ENCODE measurements around the gene SH3BP1. TPM values are rescaled to one million over a fixed set of nuclear protein-coding genes. Genes with fewer than 3 reads are reported as not detected.

Gene SH3BP1, protein sequence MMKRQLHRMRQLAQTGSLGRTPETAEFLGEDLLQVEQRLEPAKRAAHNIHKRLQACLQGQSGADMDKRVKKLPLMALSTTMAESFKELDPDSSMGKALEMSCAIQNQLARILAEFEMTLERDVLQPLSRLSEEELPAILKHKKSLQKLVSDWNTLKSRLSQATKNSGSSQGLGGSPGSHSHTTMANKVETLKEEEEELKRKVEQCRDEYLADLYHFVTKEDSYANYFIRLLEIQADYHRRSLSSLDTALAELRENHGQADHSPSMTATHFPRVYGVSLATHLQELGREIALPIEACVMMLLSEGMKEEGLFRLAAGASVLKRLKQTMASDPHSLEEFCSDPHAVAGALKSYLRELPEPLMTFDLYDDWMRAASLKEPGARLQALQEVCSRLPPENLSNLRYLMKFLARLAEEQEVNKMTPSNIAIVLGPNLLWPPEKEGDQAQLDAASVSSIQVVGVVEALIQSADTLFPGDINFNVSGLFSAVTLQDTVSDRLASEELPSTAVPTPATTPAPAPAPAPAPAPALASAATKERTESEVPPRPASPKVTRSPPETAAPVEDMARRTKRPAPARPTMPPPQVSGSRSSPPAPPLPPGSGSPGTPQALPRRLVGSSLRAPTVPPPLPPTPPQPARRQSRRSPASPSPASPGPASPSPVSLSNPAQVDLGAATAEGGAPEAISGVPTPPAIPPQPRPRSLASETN
- 32.4 and 40.3 TPM in 2 replicates for total RNA-seq (2021; fragmentation: NEBNext Ultra II Directional; extraction: Animal tissue kit (Norgen Biotek cat#: 25700))
- polyA plus RNA-seq (2011; rRNA removed), result 23.9 and 34.8 TPM in 2 replicates
- polyA plus RNA-seq (2011; cell fraction: cytosol; rRNA removed), result 22.8 TPM
- 50.1 TPM for polyA plus RNA-seq (2011; cell fraction: nucleus; rRNA removed)
- 57.5 to 65.6 TPM (median 60.4 TPM) in 4 replicates for polyA plus RNA-seq (2012, experiment 1 of 2)
- polyA plus RNA-seq (2012, experiment 2 of 2), result 35.9 TPM
- 21.9 TPM for polyA plus RNA-seq (2013, experiment 1 of 2)
- polyA plus RNA-seq (2013, experiment 2 of 2), result 22.1 TPM
- polyA minus RNA-seq (2011; rRNA and poly(A)+ RNA removed), result 20.1 and 23.7 TPM in 2 replicates
- 17.0 TPM for polyA minus RNA-seq (2011; cell fraction: cytosol; rRNA and poly(A)+ RNA removed)
- polyA minus RNA-seq (2011; cell fraction: nucleus; rRNA and poly(A)+ RNA removed), result 19.7 TPM
- long read RNA-seq, experiment 1, partial matches to known transcripts, result 18 of 31 reads
- long read RNA-seq, experiment 1, other reads (novel, unspliced or antisense), result 11 of 31 reads
- long read RNA-seq, experiment 2, result 0 reads

DNA sequence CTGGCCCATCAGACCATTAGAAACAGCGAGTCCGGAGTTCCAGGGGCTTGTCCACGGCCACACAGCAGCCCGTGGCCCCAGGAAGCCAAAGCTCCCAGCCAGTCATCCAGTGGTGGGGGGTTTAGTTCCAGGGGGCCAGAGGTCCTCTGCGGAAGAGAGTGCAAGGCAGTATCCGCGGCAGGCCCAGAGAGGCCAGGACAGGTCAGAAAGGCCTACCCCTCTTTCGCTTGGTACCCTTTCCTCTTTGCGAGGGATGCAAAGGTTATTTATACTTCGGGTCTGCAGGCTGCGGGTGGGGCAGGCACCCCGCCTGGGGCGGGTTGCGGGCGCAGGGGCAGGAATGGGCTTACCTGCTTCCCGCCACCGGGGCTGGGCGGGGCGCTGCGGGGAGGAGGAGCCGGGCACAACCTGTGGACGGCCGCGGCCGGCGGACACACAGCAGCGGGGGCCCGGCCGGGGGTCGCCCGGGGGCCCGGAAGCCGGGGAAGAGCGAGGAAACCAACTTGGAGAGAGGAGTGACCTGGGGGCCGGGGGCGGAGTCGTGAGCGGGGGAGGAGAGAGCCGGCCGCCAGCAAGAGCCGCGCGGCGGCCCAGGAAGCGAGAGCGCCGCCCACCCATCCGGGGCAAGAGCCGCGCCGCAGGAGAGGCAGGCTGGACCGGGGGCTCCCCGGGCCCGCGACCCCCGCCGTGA is at the start of gene SH3BP1:
SH3BP1 (plus strand) TSS at position 600 of the 691 bp plus-strand sequence. CDS start 119 bp downstream, outside the sequence.
- Histone ChIP-seq H3K56ac (replicated peaks; ENCODE audit: insufficient read length, low read depth, low read length) (peak within 1 kb of the TSS; percentile 60), H3K79me1 (ENCODE audit: low read depth, low read length) (0 out of 2 replicates have a peak, but pooled peaks cover 2% of the 10 kb centered on the region), H3K4me1 (replicated peaks in 1 of 4; ENCODE audit: control insufficient read depth in 3 of 4, insufficient read depth in 4 of 4, low read length in 3 of 4) (peaks cover 3 to 27% (median 19%) of the 10 kb centered on the region in 4 experiments), H2BK120ac (replicated peaks; ENCODE audit: low read depth, low read length) (peak within 1 kb of the TSS; percentile 55), H2AFZ (ENCODE audit: low read length) (no peak within 1 kb of the TSS; the same call in 1 of the 2 replicates), H3K36me3 (ENCODE audit: control insufficient read depth in 2 of 4, insufficient read depth in 4 of 4, low read length in 3 of 4) (peaks cover 0 to 5% (median 1%) of the 10 kb centered on the region in 4 experiments; a peak in 3 of 8 replicates), H3K79me2 (ENCODE audit: control insufficient read depth in 1 of 2, insufficient read depth in 2 of 2, low read length in 2 of 2) (no peaks in the 10 kb centered on the region; a peak in 1 of 4 replicates), H3K4me2 (ENCODE audit: insufficient read depth in 1 of 2, low read depth in 2 of 2, low read length in 2 of 2) (peak within 1 kb of the TSS; percentile 86 to 99), H3K18ac (ENCODE audit: extremely low read depth, low read length) (peak within 1 kb of the TSS; percentile 97), H2AK5ac (ENCODE audit: low read depth, low read length) (0 out of 2 replicates have a peak within 1 kb of the TSS, but pooled peaks have one; percentile 24), H3K23me2 (ENCODE audit: low read depth, low read length) (peaks cover 8% of the 10 kb centered on the region), H4K8ac (ENCODE audit: extremely low read depth, insufficient read depth, low read length) (peak within 1 kb of the TSS; percentile 7), H3K9me3 (ENCODE audit: insufficient read depth in 2 of 2, low read depth in 1 of 2, low read length in 1 of 2) (no peaks in the 10 kb centered on the region), H3K27ac (ENCODE audit: low read depth, low read length) (no peak within 1 kb of the TSS), H2BK20ac (ENCODE audit: low read length) (no peak within 1 kb of the TSS), H3K27me3 (replicated peaks in 1 of 4; ENCODE audit: control insufficient read depth in 3 of 4, extremely low read depth in 1 of 4, insufficient read depth in 3 of 4, low read length in 3 of 4) (no peaks in the 10 kb centered on the region), H4K5ac (ENCODE audit: insufficient read length, low read depth, low read length) (peak within 1 kb of the TSS; percentile 49), H2BK12ac (ENCODE audit: low read depth, low read length) (peak within 1 kb of the TSS; percentile 87; the same call in 1 of the 2 replicates), H3K4ac (replicated peaks; ENCODE audit: insufficient read length, low read depth, low read length) (peak within 1 kb of the TSS; percentile 82), H2BK15ac (ENCODE audit: low read length) (peak within 1 kb of the TSS; percentile 81; the same call in 1 of the 2 replicates), H4K91ac (replicated peaks; ENCODE audit: insufficient read length, low read length) (peak within 1 kb of the TSS; percentile 44), H3K4me3 (ENCODE audit: extremely low read depth in 1 of 4, insufficient read depth in 2 of 4, low read depth in 3 of 4, low read length in 4 of 4) (peak within 1 kb of the TSS; percentile 77 to 91 (median 84)), H3K9ac (replicated peaks in 1 of 4; ENCODE audit: extremely low read depth in 1 of 4, low read depth in 3 of 4, low read length in 3 of 4) (peak within 1 kb of the TSS; percentile 1 to 72 (median 60); a peak in 6 of 7 replicates), H3K14ac (ENCODE audit: insufficient read length) (no peak within 1 kb of the TSS), H2BK5ac (ENCODE audit: low read depth, low read length) (peak within 1 kb of the TSS; percentile 83; the same call in 1 of the 2 replicates), H4K20me1 (replicated peaks in 1 of 2; ENCODE audit: control insufficient read depth in 1 of 2, insufficient read depth in 2 of 2, low read length in 2 of 2) (peaks cover 0 to 10% of the 10 kb centered on the region in 2 experiments), H3K23ac (ENCODE audit: insufficient read length) (no peak within 1 kb of the TSS)
- ChIA-PET CTCF (ENCODE audit: partially characterized antibody) (interaction anchor here (0.9 to 11.4 kb wide), 6 partner anchors 8 to 130 kb away, joined by 3 to 261 read pairs (median 38); partner anchors contain the start of genes GGA1, LGALS1, NOL12 and PDXP), POLR2A (ENCODE audit: partially characterized antibody) (interaction anchor here (1.0 to 2.2 kb wide), 11 partner anchors 9 to 83 kb away, joined by 3 to 8 read pairs (median 4); partner anchors contain the start of gene TRIOBP)
- WGBS, 2 experiments (ENCODE audit: extremely low coverage in 1 of 2, insufficient coverage in 1 of 2, insufficient read length in 1 of 2, insufficient replicate concordance in 2 of 2, low coverage in 1 of 2, low lambda C conversion rate in 2 of 2, missing lambda C conversion rate in 1 of 2), result 20% methylated on average over 15 of the region's 57 CpGs; no CpG with 5 or more reads in 1 of the 2 experiments
- FAIRE-seq (no peak), DNase-seq (ENCODE audit: low read depth in 1 of 2, low spot score in 2 of 2) (peak in 1 of 2 experiments; percentile 86)
- TF ChIP-seq TBP (IDR thresholded peaks at IDR 0.05; ENCODE audit: low read depth, low read length), result 0 out of 2 replicates have a peak, but pooled peaks have one; percentile 13
- TF ChIP-seq CBX8 (IDR thresholded peaks at IDR 0.05; ENCODE audit: borderline replicate concordance, low read depth, low read length), result no peak
- TF ChIP-seq HDAC2 (IDR thresholded peaks at IDR 0.05; ENCODE audit: borderline replicate concordance in 1 of 2, low read depth in 2 of 2, low read length in 2 of 2), result no peak
- TF ChIP-seq NANOG (IDR thresholded peaks at IDR 0.05; ENCODE audit: insufficient read depth, low read depth, low read length, poor library complexity, severe bottlenecking), result peak; percentile 7
- no peak for TF ChIP-seq POLR2A (IDR thresholded peaks at IDR 0.05; ENCODE audit: control extremely low read depth in 1 of 2, low read depth in 2 of 2, low read length in 2 of 2)

Data from H1 (cell line).